Activated effector memory CD4-positive, alpha-beta T cell treated with Interleukin-2 at 50 U/mL for 16 hours (primary cell): ENCODE data around the gene WEE1.
A peak's percentile ranks its signal among the peaks of the same experiment; 100 is the strongest.
"Not testable (repeated sequence)": the region's sequence is repeated elsewhere in the genome, so short reads cannot be mapped to it uniquely, and the experiment has no call there.

Experiments
- DNase-seq: peaks from one replicate; pipeline ENCODE4 v3.0.0-alpha.2; 2020

The WEE1 gene

DNA sequence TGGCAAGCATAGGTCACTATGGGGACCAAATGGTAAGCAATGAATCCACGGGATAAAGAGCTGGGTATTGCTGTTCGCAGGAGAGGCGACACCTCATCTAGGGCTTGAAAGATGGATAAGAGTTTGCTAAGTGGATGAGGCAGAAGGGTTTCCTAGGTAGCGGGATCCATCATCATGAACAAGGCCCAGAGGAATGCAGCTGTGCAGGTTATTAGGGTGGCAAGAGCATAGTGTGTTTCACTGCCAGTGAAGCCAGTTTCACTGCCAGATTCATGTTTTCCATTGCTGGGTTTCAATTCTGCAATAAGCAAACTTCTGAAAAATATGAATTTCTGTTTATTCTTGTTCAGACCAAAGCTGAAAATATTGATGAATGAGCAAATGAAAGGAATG, 27.2 kb downstream of the WEE1 start:
- DNase-seq: no peak

GRCh38 chr11:9601037-9601875, 27.8 kb downstream of the WEE1 start:
- peak; percentile 31 for DNase-seq

DNA sequence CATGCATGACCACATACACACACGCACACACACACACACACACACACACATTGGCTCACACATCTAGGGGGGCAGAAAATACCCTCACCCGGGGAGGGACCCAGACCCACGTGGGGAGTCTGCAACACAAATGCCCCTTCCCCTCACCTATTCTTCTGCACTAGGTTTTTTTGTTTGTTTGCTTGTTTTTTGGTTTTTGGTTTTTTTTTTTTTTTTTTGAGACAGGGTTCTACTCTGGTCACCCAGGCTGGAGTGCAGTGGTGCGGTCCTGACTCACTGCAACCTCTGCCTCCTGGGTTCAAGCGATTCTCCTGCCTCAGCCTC, 28.4 kb downstream of the WEE1 start:
- DNase-seq: no peak

DNA sequence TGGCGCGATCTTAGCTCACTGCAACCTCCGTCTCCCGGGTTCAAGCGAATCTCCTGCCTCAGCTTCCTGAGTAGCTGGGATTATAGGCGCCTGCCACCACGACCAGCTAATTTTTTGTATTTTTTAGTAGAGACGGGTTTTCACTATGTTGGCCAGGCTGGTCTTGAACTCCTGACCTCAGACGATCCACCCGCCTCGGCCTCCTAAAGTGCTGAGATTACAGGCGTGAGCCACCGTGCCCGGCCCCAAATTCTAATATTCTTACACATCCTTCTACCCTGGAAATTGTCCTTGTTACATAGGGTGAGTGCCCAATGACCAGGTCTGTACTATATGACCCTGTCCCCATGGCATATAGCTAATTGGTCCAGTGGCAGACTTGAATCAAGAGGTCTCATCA, 29.7 kb downstream of the WEE1 start:
- not testable (repeated sequence) for DNase-seq

DNA sequence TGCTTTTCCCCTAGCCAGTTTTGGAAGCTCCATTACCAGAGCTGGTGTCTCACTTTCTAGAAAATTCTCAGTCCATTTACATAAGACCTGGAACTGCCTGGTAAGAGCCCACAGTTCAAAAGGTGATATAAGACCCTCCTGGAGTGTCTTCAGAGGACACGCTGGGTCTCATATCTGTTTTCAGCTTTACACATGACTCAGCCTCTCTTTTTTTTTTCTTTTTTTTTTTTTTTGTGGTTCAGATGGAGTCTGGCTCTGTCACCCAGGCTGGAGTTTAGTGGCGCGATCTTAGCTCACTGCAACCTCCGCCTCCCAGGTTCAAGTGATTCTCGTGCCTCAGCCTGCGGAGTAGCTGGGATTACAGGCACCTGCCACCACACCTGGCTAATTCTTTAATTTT, 30.7 kb downstream of the WEE1 start:
- DNase-seq: no peak

DNA sequence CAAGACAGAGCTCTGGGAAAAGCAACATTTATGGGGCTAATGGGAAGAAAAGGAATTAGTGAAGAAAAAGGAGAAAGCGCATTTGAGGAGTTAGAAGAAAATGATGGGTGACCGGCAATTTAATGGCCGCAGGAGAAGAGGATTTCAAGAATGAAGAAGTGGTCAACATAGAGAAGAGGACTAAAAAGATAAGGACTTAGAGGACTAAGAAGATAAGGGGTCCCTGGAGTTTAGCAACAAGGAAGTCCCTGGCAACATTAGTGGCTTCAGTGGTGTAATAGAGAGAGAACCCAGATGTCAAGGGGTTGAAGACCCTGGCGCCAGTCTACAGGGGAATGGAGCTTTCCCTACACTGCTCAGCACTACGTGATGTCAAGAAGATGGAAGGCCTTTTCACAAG, 32.3 kb downstream of the WEE1 start:
- DNase-seq: no peak

DNA sequence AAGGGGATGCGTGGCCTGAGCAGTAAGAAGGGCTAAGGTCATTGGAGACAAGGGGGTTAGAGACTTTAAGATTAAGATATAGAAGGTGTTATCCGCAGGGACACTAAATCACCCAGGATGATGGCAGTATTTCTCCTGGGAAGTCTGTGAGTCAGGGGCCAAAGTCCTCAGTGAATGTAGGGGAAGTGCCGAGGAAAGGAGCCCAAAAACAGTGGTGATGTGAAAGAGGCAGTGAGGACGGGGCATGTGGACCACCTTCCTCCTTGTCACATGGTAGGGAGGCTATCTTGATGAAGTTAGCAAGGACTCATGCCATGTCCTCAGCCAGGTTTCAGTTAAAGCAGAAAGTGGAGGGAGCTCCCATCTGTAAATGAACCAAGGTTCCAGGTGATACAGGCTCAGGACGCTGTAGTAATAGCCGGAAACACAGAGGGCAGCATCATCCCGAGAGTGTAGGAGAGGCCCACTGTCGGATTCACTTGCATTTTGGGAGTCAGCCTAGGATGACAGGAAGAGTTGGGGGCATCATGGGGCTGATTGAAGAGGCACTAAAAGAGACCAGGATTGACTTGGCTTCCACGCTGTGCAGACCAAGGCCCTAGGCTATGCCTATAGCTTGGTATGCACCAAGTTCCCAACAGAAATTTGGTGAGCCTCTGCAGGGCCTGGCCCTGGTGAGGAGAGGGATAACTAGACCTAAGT, 33.5 kb downstream of the WEE1 start:
- no peak for DNase-seq

- DNase-seq: no peak
Observed at GRCh38 chr11:9607511-9607899, 34.0 kb downstream of the WEE1 start.

- DNase-seq: no peak
Observed at GRCh38 chr11:9609002-9609759, 35.7 kb downstream of the WEE1 start.

DNA sequence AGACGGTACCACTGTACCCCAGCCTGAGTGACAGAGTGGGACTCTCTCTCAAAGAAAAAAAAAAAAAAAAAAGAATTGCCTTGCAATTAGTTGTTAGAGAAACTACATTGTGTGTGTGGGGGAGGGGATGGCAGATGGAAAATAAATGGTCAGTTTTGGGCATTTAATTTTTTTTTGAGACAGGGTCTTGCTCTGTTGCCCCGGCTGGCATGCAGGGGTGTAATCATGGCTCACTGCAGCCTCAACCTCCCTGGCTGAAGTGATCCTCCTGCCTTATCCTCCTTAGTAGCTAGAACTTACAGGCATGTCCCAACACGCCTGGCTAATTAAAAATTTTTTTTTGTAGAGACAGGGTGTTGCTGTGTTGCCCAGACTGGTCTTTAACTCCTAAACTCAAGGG, 36.4 kb downstream of the WEE1 start:
- DNase-seq: no peak

DNA sequence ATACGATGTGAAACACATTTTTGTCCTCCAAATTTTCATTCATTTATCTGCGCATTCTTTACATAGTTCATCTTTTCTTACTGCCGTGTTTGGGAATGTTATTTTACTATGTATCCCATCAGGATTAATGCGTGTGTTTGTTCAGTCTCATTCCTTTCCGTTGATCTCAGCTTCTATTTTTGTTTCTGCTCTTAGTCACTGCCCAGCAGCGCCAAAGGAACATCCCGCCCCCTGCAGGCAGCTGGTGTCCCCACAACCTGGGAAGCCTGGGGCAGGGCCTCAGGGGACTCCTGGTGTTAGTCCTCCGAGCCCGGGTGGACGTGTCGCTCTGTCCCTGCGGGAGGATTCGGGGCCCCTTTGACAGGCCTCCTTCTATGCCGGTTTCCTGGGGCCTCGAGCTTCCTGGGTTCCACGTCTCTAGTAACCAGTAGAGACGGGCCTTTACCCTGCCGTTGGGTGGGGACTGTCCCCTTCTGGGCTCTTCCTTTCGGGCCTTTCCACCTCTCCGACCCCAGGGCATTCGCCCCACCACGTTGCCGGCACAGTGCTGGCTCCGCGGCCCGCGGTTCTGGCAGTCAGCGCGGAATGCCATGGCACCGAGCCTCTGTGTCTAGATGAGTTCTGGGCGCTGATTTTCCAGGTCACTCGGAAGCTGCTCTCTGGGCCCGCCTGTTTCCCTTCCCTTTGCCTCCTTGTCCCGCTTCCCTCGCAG, 39.8 kb downstream of the WEE1 start:
- DNase-seq: peak; percentile 81

- DNase-seq: peak; percentile 84
Observed at GRCh38 chr11:9613830-9614762, 40.6 kb downstream of the WEE1 start.

GRCh38 chr11:9615031-9615451, 41.6 kb downstream of the WEE1 start:
- no peak for DNase-seq

GRCh38 chr11:9616042-9616675, 42.7 kb downstream of the WEE1 start:
- DNase-seq: no peak

GRCh38 chr11:9616858-9617257, 43.4 kb downstream of the WEE1 start:
- DNase-seq: no peak

GRCh38 chr11:9617940-9618339, 44.5 kb downstream of the WEE1 start:
- no peak for DNase-seq

GRCh38 chr11:9619004-9619403, 45.5 kb downstream of the WEE1 start:
- no peak for DNase-seq

DNA sequence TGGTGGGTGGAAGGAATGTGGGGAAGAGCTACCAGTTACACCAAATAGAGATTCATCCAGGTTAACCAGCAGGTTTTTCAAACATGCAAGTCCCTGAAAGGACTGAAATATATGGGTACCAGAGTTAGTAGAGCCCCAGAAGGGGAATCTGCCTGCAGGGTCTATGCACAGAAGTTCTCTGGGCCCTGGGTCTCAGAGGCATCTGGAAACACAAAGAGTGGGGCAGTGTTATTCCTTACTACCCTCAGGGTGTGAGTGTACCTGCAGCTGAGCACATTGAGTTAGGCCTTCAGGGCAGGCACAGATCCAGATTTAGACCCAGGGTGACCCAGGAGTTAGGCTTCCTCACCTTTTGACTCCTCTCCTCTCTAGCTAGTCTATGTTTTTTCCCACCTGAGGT, 46.5 kb downstream of the WEE1 start:
- no peak for DNase-seq

- not testable (repeated sequence) for DNase-seq
Observed at GRCh38 chr11:9622353-9622752, 48.9 kb downstream of the WEE1 start.

DNA sequence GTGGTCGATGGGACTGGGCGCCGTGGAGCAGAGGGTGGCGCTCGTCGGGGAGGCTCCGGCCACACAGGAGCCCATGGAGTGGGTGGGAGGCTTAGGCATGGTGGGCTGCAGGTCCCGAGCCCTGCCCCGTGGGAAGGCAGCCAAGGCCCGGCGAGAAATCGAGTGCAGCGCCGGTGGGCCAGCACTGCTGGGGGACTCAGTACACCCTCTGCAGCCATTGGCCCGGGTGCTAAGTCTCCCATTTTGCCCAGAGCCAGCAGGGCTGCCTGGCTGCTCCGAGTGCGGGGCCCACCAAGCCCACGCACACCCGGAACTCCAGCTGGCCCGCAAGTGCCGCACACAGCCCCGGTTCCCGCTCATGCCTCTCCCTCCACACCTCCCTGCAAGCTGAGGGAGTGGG, 49.6 kb downstream of the WEE1 start:
- DNase-seq: not testable (repeated sequence)

DNA sequence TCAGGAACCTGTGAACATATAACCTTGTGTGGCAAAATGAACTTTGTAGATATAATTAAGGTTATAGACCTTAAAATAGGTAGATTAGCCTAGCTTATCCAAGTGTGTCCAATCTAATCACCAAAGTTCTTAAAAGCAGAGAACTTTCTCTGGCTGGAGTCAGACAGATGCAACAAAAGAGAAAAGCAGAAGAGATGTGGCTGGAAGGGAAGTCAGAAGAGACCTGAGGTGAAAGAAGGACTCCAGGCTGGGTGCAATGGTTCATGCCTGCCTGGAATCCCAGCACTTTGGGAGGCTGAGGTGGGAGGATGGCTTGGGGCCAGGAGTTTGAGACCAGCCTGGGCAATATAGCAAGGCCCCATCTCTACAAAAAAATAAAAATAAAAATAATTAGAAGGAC, 51.0 kb downstream of the WEE1 start:
- DNase-seq: no peak

DNA sequence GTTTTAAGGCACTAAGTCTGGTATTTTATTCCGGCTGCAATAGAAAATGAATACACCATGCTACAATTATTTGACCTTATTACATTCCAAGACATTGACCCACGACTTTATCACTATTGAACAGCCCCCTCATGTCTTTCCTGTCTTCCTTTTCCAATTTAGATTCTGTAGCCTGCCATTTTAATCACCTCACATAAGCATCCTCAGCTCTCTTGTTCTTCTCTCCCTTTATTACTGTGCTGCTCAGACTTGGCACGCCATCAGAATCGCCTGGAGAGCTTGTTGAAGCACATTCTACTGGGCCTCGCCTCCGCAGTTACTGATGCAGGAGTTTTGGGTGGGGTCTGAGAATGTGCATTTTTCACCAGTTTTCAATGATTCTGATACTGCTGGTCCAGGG, 51.7 kb downstream of the WEE1 start:
- DNase-seq: no peak
